Activated CD4-positive, alpha-beta T cell treated with anti-CD3 and anti-CD28 coated beads for 24 hours (primary cell): ENCODE results near the gene PRICKLE2.

Source experiments
- DNase-seq, 2 donors: peaks; one replicate each; pipeline ENCODE4 v3.0.0-alpha.2; 2020; ENCODE audit warnings: low read depth in 2 of 2

The PRICKLE2 gene

GRCh38 chr3:64224826-64225610 is at the start of gene PRICKLE2:
Gene PRICKLE2 (minus strand): TSS chr3:64225466. CDS start chr3:64198927, 26,539 bp downstream.
- DNase-seq: no peak

- DNase-seq: no peak
These were observed 47.6 kb upstream of the PRICKLE2 start for GRCh38 chr3:64272842-64273241.

GRCh38 chr3:64272271-64272670 is 47.0 kb upstream of the PRICKLE2 start:
- DNase-seq: no peak

- no peak for DNase-seq
These were observed 46.4 kb upstream of the PRICKLE2 start for GRCh38 chr3:64271631-64272030.

- DNase-seq: no peak
These were observed 45.6 kb upstream of the PRICKLE2 start for GRCh38 chr3:64270866-64271260.

- no peak for DNase-seq
These were observed 45.0 kb upstream of the PRICKLE2 start for GRCh38 chr3:64270142-64270865.

GRCh38 chr3:64268926-64269325 is 43.7 kb upstream of the PRICKLE2 start:
- no peak for DNase-seq

GRCh38 chr3:64267721-64268604 is 42.7 kb upstream of the PRICKLE2 start:
- DNase-seq: no peak

- no peak for DNase-seq
These were observed 41.7 kb upstream of the PRICKLE2 start for GRCh38 chr3:64266983-64267382.

- no peak for DNase-seq
These were observed 41.0 kb upstream of the PRICKLE2 start for GRCh38 chr3:64266065-64266931.

GRCh38 chr3:64265646-64266045 is 40.4 kb upstream of the PRICKLE2 start:
- no peak for DNase-seq

GRCh38 chr3:64264501-64265109 is 39.3 kb upstream of the PRICKLE2 start:
- DNase-seq: no peak

GRCh38 chr3:64262574-64263114 is 37.4 kb upstream of the PRICKLE2 start:
- no peak for DNase-seq

- no peak for DNase-seq
These were observed 35.2 kb upstream of the PRICKLE2 start for GRCh38 chr3:64260431-64260830.

- DNase-seq: no peak
These were observed 34.4 kb upstream of the PRICKLE2 start for GRCh38 chr3:64259636-64260035.

- DNase-seq: no peak
These were observed 32.0 kb upstream of the PRICKLE2 start for GRCh38 chr3:64257100-64257755.

GRCh38 chr3:64255741-64256340 is 30.6 kb upstream of the PRICKLE2 start:
- no peak for DNase-seq

- no peak for DNase-seq
These were observed 29.2 kb upstream of the PRICKLE2 start for GRCh38 chr3:64254443-64254842.

- no peak for DNase-seq
These were observed 28.4 kb upstream of the PRICKLE2 start for GRCh38 chr3:64253689-64254088.

- DNase-seq: no peak
These were observed 25.8 kb upstream of the PRICKLE2 start for GRCh38 chr3:64251019-64251418.
